GM12891 (cell line): Measurements from ENCODE around the gene TAF8.

ENCODE experiments used
- POLR2A ChIP-seq: IDR thresholded peaks from 2 replicates; pipeline ENCODE4 v1.6.1; 2011; ENCODE audit warnings: low read depth, low read length, control low read depth
- POLR2AphosphoS5 ChIP-seq: IDR thresholded peaks from 2 replicates; pipeline ENCODE4 v1.6.1; 2011; ENCODE audit warnings: low read depth, low read length, control low read depth
- TAF1 ChIP-seq: IDR thresholded peaks from 2 replicates; pipeline ENCODE4 v1.6.1; 2011; ENCODE audit warnings: low read depth, low read length, control low read depth

- TF ChIP-seq POLR2A (no peak), TAF1 (no peak), POLR2AphosphoS5 (no peak)
Measured at GRCh38 chr6:42017021-42017643, 33.2 kb upstream of the TAF8 start.
